ENCODE data around the gene ARHGAP22.
A peak's percentile ranks its signal among the peaks of the same experiment; 100 is the strongest.

Gene ARHGAP22

GRCh38 chr10:48459270-48460150, 145.4 kb downstream of the ARHGAP22 start:
- no peak for DNase-seq

GRCh38 chr10:48458662-48459048, 146.2 kb downstream of the ARHGAP22 start:
- DNase-seq = no peak

- no peak for DNase-seq
Measured at GRCh38 chr10:48457949-48458661, 146.8 kb downstream of the ARHGAP22 start.

GRCh38 chr10:48456808-48457761, 147.8 kb downstream of the ARHGAP22 start:
- no peak for DNase-seq

GRCh38 chr10:48456361-48456804, 148.5 kb downstream of the ARHGAP22 start:
- DNase-seq = peak; percentile 52

DNA sequence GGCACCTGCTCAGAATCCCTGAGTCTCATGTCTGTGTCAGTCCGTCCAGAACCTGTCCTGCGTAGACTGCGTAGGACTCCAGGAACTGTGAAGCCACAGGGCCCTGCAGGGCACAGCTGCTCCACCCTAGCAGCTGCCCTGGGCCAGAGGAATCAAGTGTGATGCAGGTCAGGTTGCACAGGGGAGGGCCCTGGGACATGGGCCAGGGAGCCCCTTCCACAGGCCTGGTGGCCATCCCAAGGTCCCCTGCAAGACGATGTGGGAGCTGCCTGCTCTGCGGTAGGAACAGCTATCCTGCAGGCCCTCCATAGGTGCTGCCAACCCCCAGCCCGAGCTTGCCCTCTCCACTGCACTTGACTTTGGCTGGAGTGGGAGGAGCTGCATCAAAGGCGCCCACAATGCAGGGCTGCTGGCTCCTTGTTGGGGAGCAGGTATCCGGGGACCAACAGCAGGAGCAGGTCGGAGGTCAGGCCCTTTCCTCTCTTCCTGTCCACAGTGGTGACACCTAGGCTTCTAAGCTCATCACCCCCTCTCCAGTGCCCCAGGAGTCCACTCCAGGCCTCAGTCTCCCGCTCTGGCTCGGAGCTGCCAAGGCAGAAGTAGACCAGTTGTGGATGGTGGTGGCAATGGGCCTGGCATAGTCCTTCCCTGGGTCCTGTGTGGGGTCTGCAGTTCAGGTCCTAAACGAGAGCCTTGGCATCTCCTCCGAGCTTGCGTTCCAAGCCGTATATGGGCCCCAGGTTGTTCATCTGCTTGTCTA, 149.3 kb downstream of the ARHGAP22 start:
- no peak for DNase-seq

- DNase-seq = no peak
Measured at GRCh38 chr10:48455055-48455391, 149.8 kb downstream of the ARHGAP22 start.

GRCh38 chr10:48454302-48455054, 150.4 kb downstream of the ARHGAP22 start:
- no peak for DNase-seq

DNA sequence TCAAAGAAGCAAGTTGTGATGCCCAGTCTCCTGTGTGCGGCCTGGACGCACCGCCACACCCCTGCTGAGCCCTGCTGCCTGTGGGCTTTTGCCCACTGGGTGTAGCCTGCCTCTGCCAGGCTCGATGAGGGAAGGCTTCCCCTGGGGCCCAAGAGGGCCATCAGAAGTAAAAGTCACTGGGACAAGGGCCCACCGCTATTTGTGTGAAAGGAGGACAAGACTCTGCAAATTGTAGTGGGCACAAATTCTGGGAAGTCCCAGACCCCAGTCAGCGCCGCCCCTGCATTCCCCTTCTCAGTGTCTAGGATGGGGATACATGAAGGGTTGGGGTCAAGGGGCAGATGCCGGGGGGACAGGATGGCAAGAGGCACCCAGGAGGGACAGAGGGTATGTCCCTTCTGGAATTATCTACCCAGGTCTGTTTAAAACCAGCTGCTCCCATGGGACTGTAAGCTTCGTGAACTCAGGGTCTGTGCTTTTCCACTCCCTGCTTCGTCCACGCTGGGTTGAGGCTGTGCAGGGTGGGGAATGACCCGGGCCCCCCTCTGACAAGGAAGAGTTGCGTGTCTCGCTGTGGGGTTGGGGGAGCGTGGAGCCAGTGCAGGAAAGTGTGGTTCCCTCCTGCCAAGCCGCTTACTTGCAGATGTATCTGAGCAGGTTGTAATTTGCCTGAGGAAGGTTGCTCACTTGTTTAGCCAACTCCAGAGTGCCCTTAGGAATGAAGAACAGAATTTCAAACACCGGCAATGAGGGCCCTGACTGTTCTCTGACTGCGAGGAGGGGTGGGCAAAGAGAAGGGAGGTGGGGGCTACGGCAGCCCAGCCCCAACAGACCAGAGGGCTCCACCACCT, 151.2 kb downstream of the ARHGAP22 start:
- no peak for DNase-seq

- no peak for DNase-seq
Measured at GRCh38 chr10:48452879-48453412, 151.9 kb downstream of the ARHGAP22 start.

DNA sequence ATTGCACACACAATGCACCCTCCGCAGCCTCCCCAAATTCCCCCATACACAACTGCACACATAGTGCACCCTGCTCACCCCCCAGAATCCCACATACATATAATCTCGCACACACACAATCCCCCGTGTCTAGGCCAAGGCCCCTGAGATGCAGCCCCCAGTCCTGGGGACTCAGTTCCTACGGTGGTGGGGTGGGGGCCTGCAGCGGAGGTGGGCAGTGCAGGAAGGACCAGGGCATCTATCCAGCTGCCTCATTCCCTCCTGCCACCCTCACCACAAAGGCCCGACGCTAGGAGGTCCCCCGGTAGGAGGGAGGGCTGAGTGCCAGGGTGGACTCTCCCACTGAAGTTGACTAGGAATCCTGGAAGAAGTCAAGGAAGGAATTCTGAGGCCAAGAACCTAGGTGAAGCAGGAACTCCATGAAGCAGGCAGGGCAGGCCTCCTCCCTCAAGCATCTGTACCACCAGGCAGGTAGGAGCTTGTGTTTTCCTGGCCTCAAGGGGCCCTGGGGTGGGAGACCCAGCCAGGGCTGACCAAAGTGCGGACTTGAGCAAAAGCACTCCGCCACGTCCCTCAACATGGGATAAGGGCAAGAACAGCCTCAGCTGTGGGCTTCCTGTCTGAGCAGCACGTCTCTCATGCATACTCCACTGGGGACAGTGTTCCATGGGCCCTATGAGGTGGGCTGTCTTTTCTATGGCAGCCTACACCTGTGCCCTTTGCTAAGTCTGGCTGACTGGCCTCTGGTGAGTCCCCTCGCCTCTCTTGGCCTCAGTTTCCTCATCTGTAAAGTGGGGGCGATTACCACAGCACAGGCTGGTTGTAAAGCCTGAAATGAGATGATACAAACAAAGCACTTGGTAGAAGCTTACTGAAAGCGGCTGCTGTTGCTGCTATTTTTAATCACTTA, 152.6 kb downstream of the ARHGAP22 start:
- no peak for DNase-seq

DNA sequence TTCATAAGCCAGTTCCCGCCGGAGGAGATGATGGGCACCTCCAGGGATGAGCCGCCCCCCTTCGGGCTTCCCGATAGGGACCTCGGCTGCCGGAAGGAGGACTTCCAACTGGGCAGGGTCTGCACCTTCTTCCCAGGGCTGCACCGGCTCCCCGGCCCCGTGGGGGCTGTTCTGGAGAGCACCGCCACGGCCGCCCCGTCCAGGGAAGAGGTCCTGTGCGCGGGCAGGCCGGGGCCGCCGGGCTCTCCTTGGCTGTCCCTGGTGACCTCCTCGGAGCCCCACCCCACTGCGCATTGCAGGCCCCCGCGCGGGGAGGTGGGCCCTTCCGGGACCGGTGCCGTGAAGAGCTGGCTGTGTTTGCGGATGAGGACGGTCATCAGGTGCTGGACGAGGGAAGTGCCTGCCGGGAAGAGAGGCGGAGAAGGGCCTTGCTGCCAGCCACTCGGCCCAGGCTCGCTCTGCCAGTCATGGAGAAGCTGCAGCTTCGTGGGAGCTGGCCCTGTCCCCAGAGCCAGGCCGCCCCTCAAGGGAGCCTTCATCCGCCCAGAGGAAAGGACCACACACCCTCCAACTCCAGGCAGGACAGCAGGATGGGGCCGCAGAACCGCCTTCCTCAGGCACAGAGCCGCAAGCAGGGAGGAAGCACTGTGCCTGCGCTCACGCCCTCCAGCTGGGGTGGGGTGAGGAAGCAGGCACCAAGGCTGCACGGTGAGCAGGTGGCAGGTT, 154.0 kb downstream of the ARHGAP22 start:
- DNase-seq = no peak

GRCh38 chr10:48450233-48450740, 154.6 kb downstream of the ARHGAP22 start:
- no peak for DNase-seq

DNA sequence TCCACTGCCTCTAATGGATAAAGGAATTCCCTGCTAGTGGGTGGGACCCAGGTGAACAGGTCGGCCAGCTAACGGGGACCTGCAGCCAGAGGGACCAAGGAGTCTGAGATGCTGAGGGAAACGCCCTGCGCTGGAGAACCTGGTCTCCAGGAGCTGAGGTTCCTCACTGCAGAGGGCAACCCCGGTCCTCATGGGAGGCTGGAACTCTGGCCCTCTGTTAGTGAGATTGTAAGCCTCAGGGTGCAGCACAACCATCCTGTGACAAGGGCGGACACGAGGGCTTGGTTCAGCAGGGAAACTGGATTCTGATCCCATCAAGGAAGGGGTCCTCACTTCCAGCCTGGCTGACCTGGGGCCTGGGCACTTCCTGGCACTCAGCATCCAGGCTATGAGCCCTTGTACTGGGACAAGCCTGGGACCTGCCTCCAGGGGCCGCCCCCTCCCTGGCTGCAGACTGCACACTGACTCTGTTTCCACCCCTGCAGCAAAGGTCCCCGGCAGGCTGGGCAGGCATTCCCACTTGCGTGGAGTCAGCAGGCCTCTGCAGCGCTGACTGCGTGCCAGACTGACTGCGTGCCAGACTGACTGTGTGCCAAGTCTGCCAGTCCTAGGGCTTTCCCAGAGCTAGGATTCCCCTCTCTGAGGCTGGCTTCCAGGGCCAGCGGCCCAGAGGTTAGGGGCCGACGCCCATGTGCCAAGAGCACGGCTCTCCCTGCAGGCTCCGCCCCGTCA, 155.2 kb downstream of the ARHGAP22 start:
- no peak for DNase-seq

DNA sequence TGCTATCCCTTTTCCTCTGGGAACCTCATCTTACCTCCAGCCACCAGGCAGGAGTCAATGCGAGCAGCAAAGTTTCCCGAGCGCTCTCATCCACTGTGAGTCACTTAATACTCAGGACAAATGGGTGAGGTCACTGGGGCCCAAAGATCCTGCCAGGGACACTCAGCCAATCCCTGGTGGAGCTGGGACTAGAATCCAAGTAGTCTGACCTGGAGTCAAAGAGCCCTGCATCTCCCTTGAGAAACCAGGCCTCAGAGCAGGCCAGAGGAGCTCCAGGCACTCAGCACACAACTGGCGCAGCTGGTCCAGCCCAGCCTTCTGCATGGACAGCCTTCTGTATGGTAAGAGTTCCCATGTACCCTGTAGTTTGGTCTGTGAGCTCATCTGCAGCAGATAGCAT, 156.1 kb downstream of the ARHGAP22 start:
- peak; percentile 16 for DNase-seq

GRCh38 chr10:48447356-48448215, 157.3 kb downstream of the ARHGAP22 start:
- DNase-seq = no peak
